Measurements from ENCODE around the gene LBHD2. TPM values are rescaled to one million over a fixed set of nuclear protein-coding genes. Genes with fewer than 3 reads are reported as not detected.
A peak's percentile ranks its signal among the peaks of the same experiment; 100 is the strongest.

Gene LBHD2
- total and polyA plus RNA-seq, 11 donors: 0.19 TPM; not detected in 10

- peak in 4 of 5 donors; percentile 18 to 38 (median 26) for DNase-seq
- WGBS, 4 donors: 66 to 77% (median 75%) methylated on average over 19 to 22 of the region's 22 CpGs
- Histone ChIP-seq H3K27me3 (no peaks in the 10 kb centered on the region), H3K4me3 (peak overlapping the region in 9 of 12 donors; percentile 19 to 74 (median 39)), H3K36me3 (peaks cover 0 to 54% (median 13%) of the 10 kb centered on the region in 9 donors), H3K27ac (peak overlapping the region in 2 of 12 donors; percentile 17 to 35), H3K9me3 (no peaks in the 10 kb centered on the region), H3K4me1 (peaks cover 3 to 84% (median 67%) of the 10 kb centered on the region in 12 donors)
- TF ChIP-seq POLR2A (IDR thresholded peaks at IDR 0.05) (no peak), CTCF (IDR thresholded peaks at IDR 0.05) (no peak)
- intact Hi-C loops (cut with DNase I): loop anchor here in 1 of 10 donors (5.0 kb wide), 1 partner anchor 166 kb away; no protein-coding TSS in a partner anchor
- no peak for ATAC-seq
These were observed 42.3 kb downstream of the LBHD2 start for GRCh38 chr14:103126088-103126872.

GRCh38 chr14:103126873-103127304 is 42.9 kb downstream of the LBHD2 start:
- ATAC-seq (peak in 2 of 4 donors; percentile 3 to 10), DNase-seq (peak in 4 of 5 donors; percentile 45 to 73 (median 56))
- H3K27ac ChIP-seq: peak overlapping the region in 2 of 12 donors; percentile 17 to 35
- peaks cover 3 to 78% (median 62%) of the 10 kb centered on the region in 12 donors for H3K4me1 ChIP-seq
- WGBS, 4 donors: 41 to 56% (median 47%) methylated on average over 41 to 62 of the region's 62 CpGs
- no peaks in the 10 kb centered on the region for H3K27me3 ChIP-seq
- no peaks in the 10 kb centered on the region for H3K9me3 ChIP-seq
- TF ChIP-seq CTCF (IDR thresholded peaks at IDR 0.05): peak in 4 of 12 donors; percentile 6 to 40 (median 30)
- no peak for TF ChIP-seq POLR2A (IDR thresholded peaks at IDR 0.05)
- peak overlapping the region in 9 of 12 donors; percentile 19 to 74 (median 39) for H3K4me3 ChIP-seq
- intact Hi-C loops (cut with DNase I): loop anchor here in 1 of 10 donors (5.0 kb wide), 1 partner anchor 165 kb away; no protein-coding TSS in a partner anchor
- peaks cover 0 to 60% (median 17%) of the 10 kb centered on the region in 9 donors for H3K36me3 ChIP-seq

- intact Hi-C loops (cut with DNase I): loop anchor here in 1 of 10 donors (5.0 kb wide), 1 partner anchor 165 kb away; no protein-coding TSS in a partner anchor
- DNase-seq (peak in 3 of 5 donors; percentile 17 to 63 (median 26)), ATAC-seq (no peak)
- WGBS, 4 donors: 53 to 63% (median 60%) methylated on average over 33 to 39 of the region's 39 CpGs
- no peak overlapping the region for H3K27ac ChIP-seq
- peaks cover 0 to 65% (median 19%) of the 10 kb centered on the region in 9 donors for H3K36me3 ChIP-seq
- H3K9me3 ChIP-seq: no peaks in the 10 kb centered on the region
- TF ChIP-seq POLR2A (IDR thresholded peaks at IDR 0.05): no peak
- no peak for TF ChIP-seq CTCF (IDR thresholded peaks at IDR 0.05)
- peak overlapping the region in 4 of 12 donors; percentile 19 to 39 (median 32) for H3K4me3 ChIP-seq
- peaks cover 3 to 78% (median 57%) of the 10 kb centered on the region in 12 donors for H3K4me1 ChIP-seq
- no peaks in the 10 kb centered on the region for H3K27me3 ChIP-seq
These were observed 43.3 kb downstream of the LBHD2 start for GRCh38 chr14:103127356-103127755.
